Measurements from ENCODE around the gene NDUFAF5.

The NDUFAF5 gene

GRCh38 chr20:13852306-13852705 lies 67.5 kb downstream of the NDUFAF5 start:
- TF ChIP-seq, protein P1, sequence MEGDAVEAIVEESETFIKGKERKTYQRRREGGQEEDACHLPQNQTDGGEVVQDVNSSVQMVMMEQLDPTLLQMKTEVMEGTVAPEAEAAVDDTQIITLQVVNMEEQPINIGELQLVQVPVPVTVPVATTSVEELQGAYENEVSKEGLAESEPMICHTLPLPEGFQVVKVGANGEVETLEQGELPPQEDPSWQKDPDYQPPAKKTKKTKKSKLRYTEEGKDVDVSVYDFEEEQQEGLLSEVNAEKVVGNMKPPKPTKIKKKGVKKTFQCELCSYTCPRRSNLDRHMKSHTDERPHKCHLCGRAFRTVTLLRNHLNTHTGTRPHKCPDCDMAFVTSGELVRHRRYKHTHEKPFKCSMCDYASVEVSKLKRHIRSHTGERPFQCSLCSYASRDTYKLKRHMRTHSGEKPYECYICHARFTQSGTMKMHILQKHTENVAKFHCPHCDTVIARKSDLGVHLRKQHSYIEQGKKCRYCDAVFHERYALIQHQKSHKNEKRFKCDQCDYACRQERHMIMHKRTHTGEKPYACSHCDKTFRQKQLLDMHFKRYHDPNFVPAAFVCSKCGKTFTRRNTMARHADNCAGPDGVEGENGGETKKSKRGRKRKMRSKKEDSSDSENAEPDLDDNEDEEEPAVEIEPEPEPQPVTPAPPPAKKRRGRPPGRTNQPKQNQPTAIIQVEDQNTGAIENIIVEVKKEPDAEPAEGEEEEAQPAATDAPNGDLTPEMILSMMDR (conservative IDR thresholded peaks at IDR 0.05; ENCODE audit: control insufficient read depth, insufficient read depth, low read depth, low read length) = no peak
- no peak overlapping the region for H3K4me3 ChIP-seq (ENCODE audit: control insufficient read depth, low read depth, low read length)
- DNase-seq (ENCODE audit: low read depth) = no peak

DNA sequence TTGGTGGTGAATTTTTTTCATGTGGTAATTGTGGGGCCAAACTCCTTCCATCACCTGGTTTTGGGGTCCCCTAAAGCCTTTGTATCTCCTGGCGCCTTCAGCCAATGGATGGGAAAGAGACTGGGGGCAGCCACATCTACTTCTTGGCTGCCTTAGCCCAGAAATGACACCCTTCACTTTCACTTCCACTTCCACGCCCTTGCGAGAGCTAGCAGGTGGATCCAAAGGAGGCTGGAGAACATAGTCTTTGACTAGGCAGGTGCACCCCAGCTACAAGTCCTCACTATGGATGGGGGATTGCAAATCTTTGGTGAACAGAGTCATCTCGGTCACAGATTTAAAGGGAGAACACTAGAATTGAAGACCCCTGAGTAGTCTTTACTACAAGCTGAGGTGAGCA lies 70.8 kb downstream of the NDUFAF5 start:
- no peak for DNase-seq (ENCODE audit: low read depth)
- H3K4me3 ChIP-seq (ENCODE audit: control insufficient read depth, low read depth, low read length) = no peak overlapping the region
- TF ChIP-seq, protein P1 (conservative IDR thresholded peaks at IDR 0.05; ENCODE audit: control insufficient read depth, insufficient read depth, low read depth, low read length) = no peak

- peak; percentile 7 for DNase-seq (ENCODE audit: low read depth)
- TF ChIP-seq, protein P1 (conservative IDR thresholded peaks at IDR 0.05; ENCODE audit: control insufficient read depth, insufficient read depth, low read depth, low read length) = no peak
- H3K4me3 ChIP-seq (ENCODE audit: control insufficient read depth, low read depth, low read length) = no peak overlapping the region
These were observed 71.5 kb downstream of the NDUFAF5 start for GRCh38 chr20:13856354-13856753.

DNA sequence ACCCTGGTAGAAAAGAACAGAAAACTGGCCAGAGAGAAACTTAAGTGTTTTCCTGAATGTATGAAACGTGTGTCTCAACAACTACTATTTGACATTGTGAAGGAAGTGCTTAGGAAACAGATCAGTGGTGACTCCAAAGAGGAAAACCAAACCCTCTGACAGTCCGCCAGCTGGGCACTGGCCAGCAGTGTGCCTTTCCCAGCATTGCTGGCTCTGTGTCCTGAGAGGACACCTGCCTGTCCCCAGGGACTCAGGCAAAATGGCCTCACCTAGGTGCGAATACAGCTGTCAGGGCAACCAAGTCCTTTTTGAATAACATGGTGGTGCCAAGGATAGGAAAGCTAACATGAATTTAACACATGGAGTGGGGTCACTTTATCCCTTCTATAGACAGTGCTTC lies 72.5 kb downstream of the NDUFAF5 start:
- no peak for DNase-seq (ENCODE audit: low read depth)
- TF ChIP-seq, protein P1 (conservative IDR thresholded peaks at IDR 0.05; ENCODE audit: control insufficient read depth, insufficient read depth, low read depth, low read length) = no peak
- no peak overlapping the region for H3K4me3 ChIP-seq (ENCODE audit: control insufficient read depth, low read depth, low read length)

DNA sequence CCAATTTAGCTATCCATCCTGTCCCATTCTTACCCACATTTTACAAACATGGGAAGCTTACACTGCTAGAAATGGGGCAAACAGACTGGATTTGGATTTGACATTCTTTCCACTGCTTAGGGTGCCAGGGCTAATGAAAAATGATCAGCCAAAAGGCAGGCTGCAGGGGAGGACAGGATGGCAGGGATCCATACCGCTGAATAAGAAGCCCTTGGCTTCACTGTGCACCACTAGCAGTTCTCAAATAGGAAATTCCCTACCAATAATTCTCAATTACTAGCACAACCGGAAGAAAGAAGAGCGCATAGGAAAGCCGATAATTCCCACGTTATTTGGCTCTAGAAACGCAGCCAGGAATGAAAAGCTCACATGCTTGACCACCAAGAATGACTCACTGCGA lies 73.1 kb downstream of the NDUFAF5 start:
- TF ChIP-seq, protein P1 (conservative IDR thresholded peaks at IDR 0.05; ENCODE audit: control insufficient read depth, insufficient read depth, low read depth, low read length) = no peak
- H3K4me3 ChIP-seq (ENCODE audit: control insufficient read depth, low read depth, low read length) = no peak overlapping the region
- peak; percentile 38 for DNase-seq (ENCODE audit: low read depth)

DNA sequence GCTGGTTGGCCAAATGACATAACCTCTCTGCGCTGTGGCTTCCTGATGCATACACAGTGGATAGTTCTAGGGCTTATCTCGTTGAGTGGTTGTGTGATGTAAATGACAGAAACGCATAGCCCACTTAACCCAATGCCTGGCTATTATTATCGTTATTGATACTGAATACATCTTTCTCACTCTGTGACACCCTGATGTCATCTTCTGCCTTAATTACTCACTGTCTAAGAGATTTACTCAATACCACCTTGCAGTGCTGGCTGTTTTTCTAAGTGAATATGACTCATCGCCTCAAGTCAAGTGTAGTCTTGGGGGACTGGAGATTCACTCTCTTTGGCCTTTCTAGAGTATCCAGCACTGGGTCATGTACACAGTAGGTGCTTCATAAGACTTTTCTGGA lies 73.6 kb downstream of the NDUFAF5 start:
- no peak overlapping the region for H3K4me3 ChIP-seq (ENCODE audit: control insufficient read depth, low read depth, low read length)
- TF ChIP-seq, protein P1 (conservative IDR thresholded peaks at IDR 0.05; ENCODE audit: control insufficient read depth, insufficient read depth, low read depth, low read length) = no peak
- DNase-seq (ENCODE audit: low read depth) = peak; percentile 27

GRCh38 chr20:13858871-13859270 lies 74.0 kb downstream of the NDUFAF5 start:
- H3K4me3 ChIP-seq (ENCODE audit: control insufficient read depth, low read depth, low read length) = no peak overlapping the region
- DNase-seq (ENCODE audit: low read depth) = no peak
- TF ChIP-seq, protein P1 (conservative IDR thresholded peaks at IDR 0.05; ENCODE audit: control insufficient read depth, insufficient read depth, low read depth, low read length) = no peak

Measured in fibroblast of mammary gland (primary cell).